HG03520 (cell line): Measurements from ENCODE around the gene JMJD1C.

Source experiments
- ATAC-seq: cut with Tn5 transposase; IDR thresholded peaks from one replicate; pipeline ENCODE4 v1.9.1; 2021; ENCODE audit warnings: mild to moderate bottlenecking, moderate library complexity; ENCODE audit not compliant: unreplicated experiment

The JMJD1C gene

GRCh38 chr10:63265683-63266235, 200.0 kb downstream of the JMJD1C start:
- no peak for ATAC-seq

- ATAC-seq, result no peak
These were observed 200.6 kb downstream of the JMJD1C start for GRCh38 chr10:63265222-63265617.

- no peak for ATAC-seq
These were observed 201.1 kb downstream of the JMJD1C start for GRCh38 chr10:63264617-63265221.

DNA sequence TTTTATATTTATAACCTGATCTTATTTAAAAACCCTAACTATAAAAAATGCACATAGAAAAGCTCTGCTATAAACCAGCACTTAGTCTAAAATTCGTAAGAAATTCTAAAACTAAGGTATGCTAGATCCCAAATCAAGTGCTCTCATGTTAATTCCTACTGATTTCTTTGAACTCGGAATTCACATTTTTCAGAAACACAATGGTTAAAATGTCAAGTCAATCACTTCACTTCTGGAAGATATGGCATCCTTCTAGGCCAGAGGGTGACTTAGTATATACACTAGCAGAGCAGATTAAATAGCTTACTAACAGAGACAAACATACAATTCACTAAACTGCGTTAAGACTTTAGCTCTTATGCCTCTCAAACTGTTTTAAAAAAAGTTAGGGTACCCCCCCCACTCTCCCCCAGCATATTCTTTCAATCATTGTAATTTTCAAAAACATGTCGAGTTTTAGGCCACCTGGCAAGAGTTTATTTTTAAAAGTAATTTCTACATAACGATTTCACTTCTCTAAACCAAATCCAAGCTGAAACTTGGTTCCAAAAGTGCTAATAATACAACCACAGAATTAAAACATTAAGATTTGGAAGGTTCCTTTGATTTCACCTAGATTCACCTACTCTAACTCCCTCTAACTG, 203.2 kb downstream of the JMJD1C start:
- no peak for ATAC-seq

- no peak for ATAC-seq
These were observed 204.3 kb downstream of the JMJD1C start for GRCh38 chr10:63261496-63261895.

- ATAC-seq, result no peak
These were observed 204.9 kb downstream of the JMJD1C start for GRCh38 chr10:63260860-63261251.

DNA sequence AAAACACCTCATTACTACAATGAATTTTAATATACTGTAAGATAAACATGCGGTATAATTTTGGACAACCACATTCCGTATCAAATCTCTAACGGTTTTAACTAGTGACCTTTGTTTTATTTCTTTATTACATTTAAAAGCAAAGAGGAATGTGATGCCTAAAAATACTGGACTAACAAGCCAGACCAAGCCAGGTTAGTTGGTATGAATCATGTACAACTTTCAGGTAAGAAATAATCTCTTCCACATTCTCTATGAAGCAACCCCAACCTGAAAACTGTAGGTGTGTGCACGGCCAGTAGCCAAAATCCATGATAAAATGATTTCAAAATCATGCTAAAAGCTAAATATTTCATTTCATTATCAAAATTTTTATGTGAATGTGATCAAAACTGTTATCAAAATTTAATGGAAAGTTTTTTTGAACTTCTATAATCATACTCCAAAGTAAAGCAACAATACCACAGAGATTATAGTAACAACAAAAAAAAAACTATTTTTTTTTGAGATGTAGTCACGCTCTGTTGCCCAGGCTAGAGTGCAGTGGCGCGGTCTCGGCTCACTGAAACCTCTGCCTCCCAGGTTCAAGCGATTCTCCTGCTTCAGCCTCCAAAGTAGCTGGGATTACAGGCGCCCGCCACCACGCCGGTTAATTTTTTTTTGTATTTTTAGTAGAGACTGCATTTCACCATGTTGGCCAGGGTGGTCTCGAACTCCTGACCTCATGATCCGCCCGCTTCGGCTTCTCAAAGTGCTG, 205.5 kb downstream of the JMJD1C start:
- no peak for ATAC-seq

GRCh38 chr10:63258920-63259678, 206.7 kb downstream of the JMJD1C start:
- no peak for ATAC-seq

- no peak for ATAC-seq
These were observed 208.0 kb downstream of the JMJD1C start for GRCh38 chr10:63257778-63258177.

- ATAC-seq, result no peak
These were observed 209.6 kb downstream of the JMJD1C start for GRCh38 chr10:63256009-63256773.

DNA sequence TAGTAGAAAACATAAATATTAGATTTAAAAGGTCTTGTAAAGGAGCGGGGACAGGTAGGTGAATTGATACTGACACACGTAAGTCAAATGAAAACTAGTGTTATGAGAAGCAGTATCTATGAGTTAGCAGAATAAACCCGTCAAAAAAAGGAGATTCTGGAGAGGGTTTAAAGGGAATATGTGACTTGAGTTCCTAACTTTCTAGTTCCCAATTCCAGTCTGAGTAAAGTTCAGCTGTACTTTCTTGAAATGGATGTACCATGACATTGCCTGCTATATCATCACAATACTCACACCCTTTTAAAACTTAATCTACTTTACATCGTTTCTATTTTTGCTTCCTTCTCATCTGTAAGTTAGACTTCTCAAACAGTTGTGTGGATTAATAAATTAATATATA, 210.5 kb downstream of the JMJD1C start:
- ATAC-seq, result no peak

- no peak for ATAC-seq
These were observed 212.7 kb downstream of the JMJD1C start for GRCh38 chr10:63253040-63253439.

GRCh38 chr10:63252095-63252762, 213.5 kb downstream of the JMJD1C start:
- ATAC-seq, result no peak

DNA sequence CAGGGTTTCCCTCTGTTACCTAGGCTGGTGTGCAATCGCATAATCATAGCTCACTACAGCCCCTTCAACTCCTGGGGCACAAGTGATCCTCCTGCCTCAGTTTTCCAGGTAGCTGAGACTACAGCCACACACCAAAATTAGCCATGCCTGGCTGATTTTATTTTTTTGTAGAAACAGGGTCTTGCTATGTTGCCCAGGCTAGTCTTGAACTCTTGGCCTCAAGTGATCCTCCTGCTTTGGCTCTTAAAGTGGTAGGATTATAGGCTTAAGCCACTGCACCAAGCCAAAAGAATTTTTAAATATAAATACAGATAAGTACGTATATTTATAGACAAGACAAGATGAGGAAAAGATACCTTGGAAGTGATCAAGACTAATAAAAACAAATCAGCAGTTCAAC, 215.7 kb downstream of the JMJD1C start:
- no peak for ATAC-seq

DNA sequence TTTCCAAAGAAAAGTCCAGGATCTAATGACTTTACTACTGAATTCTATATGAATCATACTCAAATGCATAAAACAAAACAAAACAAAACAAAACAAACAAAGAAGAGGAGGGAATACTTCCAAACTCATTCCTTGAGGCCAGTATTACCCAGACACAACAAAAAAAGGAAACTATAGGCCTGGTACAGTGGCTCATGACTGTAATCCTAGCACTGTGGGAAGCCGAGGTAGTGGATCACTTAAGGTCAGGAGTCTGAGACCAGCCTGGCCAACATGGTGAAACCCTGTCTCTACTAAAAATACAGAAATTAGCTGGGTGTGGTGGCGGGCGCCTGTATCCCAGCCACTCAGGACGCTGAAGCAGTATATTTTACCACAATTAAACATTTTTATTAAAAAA, 218.0 kb downstream of the JMJD1C start:
- ATAC-seq, result no peak

DNA sequence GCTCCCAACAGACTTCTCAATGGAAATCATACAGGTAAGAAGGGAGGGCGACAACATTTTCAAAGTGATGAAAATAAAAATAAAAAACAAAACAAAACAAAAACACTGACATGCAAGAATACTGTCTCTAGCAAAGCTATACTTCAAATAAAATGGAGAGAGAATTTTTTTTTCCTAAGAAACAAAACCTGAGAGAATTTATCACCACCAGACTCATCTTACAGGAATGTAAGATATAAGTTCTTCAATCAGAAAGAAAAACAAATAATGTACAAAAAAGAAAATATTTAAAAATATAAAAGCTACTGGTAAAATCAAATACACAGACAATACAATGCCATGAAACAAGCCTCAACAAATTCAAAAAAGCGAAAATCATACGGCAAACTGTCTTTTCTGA, 219.4 kb downstream of the JMJD1C start:
- no peak for ATAC-seq

- ATAC-seq, result no peak
These were observed 223.9 kb downstream of the JMJD1C start for GRCh38 chr10:63241841-63242281.

GRCh38 chr10:63240807-63241206, 225.0 kb downstream of the JMJD1C start:
- no peak for ATAC-seq

- ATAC-seq, result no peak
These were observed 227.3 kb downstream of the JMJD1C start for GRCh38 chr10:63238501-63238900.

GRCh38 chr10:63237396-63237795, 228.4 kb downstream of the JMJD1C start:
- ATAC-seq, result no peak
